ENCODE measurements around the gene SGMS1.

DNA sequence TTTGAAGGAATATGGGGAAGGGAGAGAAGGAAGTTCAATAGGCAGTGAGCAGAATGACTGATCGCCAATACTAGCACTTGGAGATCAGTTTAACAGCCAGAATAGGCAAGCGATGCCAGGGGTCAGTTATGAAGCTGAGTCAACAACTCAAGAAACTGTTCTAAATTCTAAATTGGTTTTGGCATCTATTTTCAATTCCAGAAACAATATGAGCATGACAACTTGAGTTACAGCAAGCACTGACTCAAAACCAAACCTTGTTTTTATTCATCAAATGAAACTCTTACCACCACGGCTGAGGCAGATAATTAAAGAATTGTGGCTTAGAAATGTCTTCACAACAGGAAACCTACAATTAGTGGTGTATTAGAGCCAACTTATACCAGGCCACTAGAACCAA, 192.0 kb downstream of the SGMS1 start:
- TF ChIP-seq, protein P1, sequence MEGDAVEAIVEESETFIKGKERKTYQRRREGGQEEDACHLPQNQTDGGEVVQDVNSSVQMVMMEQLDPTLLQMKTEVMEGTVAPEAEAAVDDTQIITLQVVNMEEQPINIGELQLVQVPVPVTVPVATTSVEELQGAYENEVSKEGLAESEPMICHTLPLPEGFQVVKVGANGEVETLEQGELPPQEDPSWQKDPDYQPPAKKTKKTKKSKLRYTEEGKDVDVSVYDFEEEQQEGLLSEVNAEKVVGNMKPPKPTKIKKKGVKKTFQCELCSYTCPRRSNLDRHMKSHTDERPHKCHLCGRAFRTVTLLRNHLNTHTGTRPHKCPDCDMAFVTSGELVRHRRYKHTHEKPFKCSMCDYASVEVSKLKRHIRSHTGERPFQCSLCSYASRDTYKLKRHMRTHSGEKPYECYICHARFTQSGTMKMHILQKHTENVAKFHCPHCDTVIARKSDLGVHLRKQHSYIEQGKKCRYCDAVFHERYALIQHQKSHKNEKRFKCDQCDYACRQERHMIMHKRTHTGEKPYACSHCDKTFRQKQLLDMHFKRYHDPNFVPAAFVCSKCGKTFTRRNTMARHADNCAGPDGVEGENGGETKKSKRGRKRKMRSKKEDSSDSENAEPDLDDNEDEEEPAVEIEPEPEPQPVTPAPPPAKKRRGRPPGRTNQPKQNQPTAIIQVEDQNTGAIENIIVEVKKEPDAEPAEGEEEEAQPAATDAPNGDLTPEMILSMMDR (IDR thresholded peaks at IDR 0.05; ENCODE audit: poor library complexity, severe bottlenecking) = no peak
- TF ChIP-seq EZH2 (IDR thresholded peaks at IDR 0.05; ENCODE audit: borderline replicate concordance, insufficient read depth, low read length, poor library complexity, severe bottlenecking) (no peak), RAD21 (conservative IDR thresholded peaks at IDR 0.05) (no peak), SMC3 (conservative IDR thresholded peaks at IDR 0.05; ENCODE audit: poor library complexity) (no peak), EP300 (conservative IDR thresholded peaks at IDR 0.05; ENCODE audit: poor library complexity, severe bottlenecking) (no peak)
- TF ChIP-seq, protein P2, sequence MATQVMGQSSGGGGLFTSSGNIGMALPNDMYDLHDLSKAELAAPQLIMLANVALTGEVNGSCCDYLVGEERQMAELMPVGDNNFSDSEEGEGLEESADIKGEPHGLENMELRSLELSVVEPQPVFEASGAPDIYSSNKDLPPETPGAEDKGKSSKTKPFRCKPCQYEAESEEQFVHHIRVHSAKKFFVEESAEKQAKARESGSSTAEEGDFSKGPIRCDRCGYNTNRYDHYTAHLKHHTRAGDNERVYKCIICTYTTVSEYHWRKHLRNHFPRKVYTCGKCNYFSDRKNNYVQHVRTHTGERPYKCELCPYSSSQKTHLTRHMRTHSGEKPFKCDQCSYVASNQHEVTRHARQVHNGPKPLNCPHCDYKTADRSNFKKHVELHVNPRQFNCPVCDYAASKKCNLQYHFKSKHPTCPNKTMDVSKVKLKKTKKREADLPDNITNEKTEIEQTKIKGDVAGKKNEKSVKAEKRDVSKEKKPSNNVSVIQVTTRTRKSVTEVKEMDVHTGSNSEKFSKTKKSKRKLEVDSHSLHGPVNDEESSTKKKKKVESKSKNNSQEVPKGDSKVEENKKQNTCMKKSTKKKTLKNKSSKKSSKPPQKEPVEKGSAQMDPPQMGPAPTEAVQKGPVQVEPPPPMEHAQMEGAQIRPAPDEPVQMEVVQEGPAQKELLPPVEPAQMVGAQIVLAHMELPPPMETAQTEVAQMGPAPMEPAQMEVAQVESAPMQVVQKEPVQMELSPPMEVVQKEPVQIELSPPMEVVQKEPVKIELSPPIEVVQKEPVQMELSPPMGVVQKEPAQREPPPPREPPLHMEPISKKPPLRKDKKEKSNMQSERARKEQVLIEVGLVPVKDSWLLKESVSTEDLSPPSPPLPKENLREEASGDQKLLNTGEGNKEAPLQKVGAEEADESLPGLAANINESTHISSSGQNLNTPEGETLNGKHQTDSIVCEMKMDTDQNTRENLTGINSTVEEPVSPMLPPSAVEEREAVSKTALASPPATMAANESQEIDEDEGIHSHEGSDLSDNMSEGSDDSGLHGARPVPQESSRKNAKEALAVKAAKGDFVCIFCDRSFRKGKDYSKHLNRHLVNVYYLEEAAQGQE (IDR thresholded peaks at IDR 0.05; ENCODE audit: borderline replicate concordance) = no peak

Measured in neural cell (in vitro differentiated cells).